Suprapubic skin (tissue), 4 donors: ENCODE measurements around the gene HIBCH.

ENCODE experiments used
- CTCF ChIP-seq, 2 donors: fragments of 200-600 bp in 1 of 2; fragments of 450-650 bp in 1 of 2; sonication (generic) in 1 of 2; IDR thresholded peaks; one replicate each; pipeline ENCODE4 v1.5.1; 2016 to 2019; ENCODE audit warnings: antibody characterized with exemption in 2 of 2, mild to moderate bottlenecking in 1 of 2, moderate library complexity in 1 of 2
- EP300 ChIP-seq: sonication (generic); formaldehyde crosslinking; IDR thresholded peaks from one replicate; pipeline ENCODE4 v1.6.1; 2017; ENCODE audit warnings: antibody characterized with exemption
- POLR2A ChIP-seq, 2 donors: fragments of 450-650 bp; IDR thresholded peaks; one replicate each; pipeline ENCODE4 v1.6.1; 2017; ENCODE audit warnings: antibody characterized with exemption in 2 of 2, mild to moderate bottlenecking in 2 of 2, moderate library complexity in 2 of 2
- POLR2AphosphoS5 ChIP-seq, 3 donors: sonication (generic); formaldehyde crosslinking; IDR thresholded peaks; one replicate each; pipeline ENCODE4 v1.6.1; 2017; ENCODE audit warnings: antibody characterized with exemption in 3 of 3

DNA sequence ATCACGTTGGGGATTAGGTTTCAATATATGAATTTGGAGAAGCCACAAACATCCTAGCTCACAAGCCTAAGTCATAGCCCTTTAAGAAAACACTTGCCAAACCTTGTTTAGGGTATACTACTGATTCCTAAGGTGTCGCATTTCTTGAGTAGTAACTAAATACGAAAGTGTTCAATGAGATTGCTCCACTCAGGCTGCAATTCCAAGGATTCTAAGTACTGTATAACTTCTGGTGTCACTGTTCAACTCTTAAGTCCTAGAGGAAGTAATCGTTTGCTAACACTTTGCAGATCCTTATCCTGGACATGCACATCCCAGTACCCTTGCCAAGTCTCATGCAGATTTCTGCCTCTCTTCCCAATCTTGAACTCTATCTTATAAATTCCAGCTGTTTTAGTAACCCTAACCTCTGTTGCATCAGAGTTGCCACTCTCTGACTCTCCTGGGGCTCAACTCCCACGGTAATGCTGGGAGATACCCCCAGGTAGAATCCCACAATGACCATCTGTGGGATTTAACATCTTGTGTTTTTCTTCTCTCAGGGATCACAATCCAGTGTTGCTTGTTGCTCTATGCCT lies 122.4 kb downstream of the HIBCH start:
- TF ChIP-seq POLR2A (IDR thresholded peaks at IDR 0.05) (no peak), POLR2AphosphoS5 (IDR thresholded peaks at IDR 0.05) (no peak), CTCF (IDR thresholded peaks at IDR 0.05) (no peak), EP300 (no peak)
